SK-N-MC (cell line): ENCODE measurements around the gene CABCOCO1.

Experiments
- EZH2 ChIP-seq: fragments of 200-600 bp; sonication (generic); IDR thresholded peaks from one replicate; pipeline ENCODE4 v1.6.1; 2017; ENCODE audit warnings: antibody characterized with exemption
- FOXP2 ChIP-seq: optimal IDR thresholded peaks from 2 replicates; pipeline ENCODE3; 2011; ENCODE audit warnings: mild to moderate bottlenecking, moderate library complexity; ENCODE audit not compliant: insufficient read depth; ENCODE audit errors: extremely low read length, control extremely low read depth
- POLR2AphosphoS5 ChIP-seq: IDR thresholded peaks from 2 replicates; pipeline ENCODE4 v1.6.1; 2012; ENCODE audit warnings: mild to moderate bottlenecking, low read depth, low read length, borderline replicate concordance

DNA sequence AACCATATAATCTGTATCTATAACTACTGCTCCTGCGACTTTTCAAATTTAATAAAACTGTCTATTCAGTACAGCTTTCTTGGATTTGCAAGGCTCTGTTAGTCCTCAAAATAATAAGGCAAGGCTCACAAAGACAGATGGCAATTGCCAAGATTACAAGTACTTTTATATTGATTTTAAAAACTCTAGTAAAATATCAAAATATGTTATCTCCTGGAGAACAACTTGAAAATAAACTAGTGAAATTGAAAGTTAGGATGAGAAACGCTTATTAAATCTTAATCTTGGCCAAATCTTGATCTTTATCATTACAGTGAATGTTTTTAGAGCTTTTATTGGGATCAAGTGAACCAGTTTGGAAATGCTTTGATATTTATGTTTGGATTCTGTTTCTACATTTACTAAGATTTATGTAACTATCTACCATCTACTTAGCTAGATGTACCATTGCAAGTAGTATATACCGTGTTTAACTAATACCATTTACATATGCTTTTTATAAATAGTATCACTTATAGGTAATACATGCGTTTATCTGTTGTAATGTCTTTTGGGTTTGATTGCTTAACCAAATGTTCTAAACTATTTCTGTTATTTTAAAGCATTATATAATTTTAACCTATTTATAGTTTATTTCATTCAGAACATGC, 70.0 kb downstream of the CABCOCO1 start:
- TF ChIP-seq EZH2, result no peak
- no peak for TF ChIP-seq POLR2AphosphoS5
- TF ChIP-seq FOXP2, result no peak
